Astrocyte (in vitro differentiated cells and primary cell): ENCODE measurements around the gene PIK3R3.

Experiments
- CTCF ChIP-seq: IDR thresholded peaks from 2 replicates; pipeline ENCODE4 v1.5.1; 2011; ENCODE audit warnings: low read depth, mild to moderate bottlenecking, inconsistent platforms, low read length, moderate library complexity; ENCODE audit not compliant: insufficient read depth
- EZH2 ChIP-seq: IDR thresholded peaks from 2 replicates; pipeline ENCODE4 v1.6.1; 2012; ENCODE audit warnings: mild to moderate bottlenecking, low read length, inconsistent platforms; ENCODE audit not compliant: insufficient read depth

GRCh38 chr1:46027788-46028573 is 104.4 kb downstream of the PIK3R3 start:
- TF ChIP-seq CTCF (no peak), EZH2 (no peak)
